Measurements from ENCODE around the gene TSPAN12.

Gene TSPAN12

GRCh38 chr7:120842121-120842621, 15.8 kb downstream of the TSPAN12 start:
- DNase-seq, result no peak

GRCh38 chr7:120841608-120842007, 16.3 kb downstream of the TSPAN12 start:
- no peak for DNase-seq

- DNase-seq, result no peak
Measured at GRCh38 chr7:120838281-120838682, 19.7 kb downstream of the TSPAN12 start.

- no peak for DNase-seq
Measured at GRCh38 chr7:120837599-120837998, 20.3 kb downstream of the TSPAN12 start.

GRCh38 chr7:120836556-120837115, 21.3 kb downstream of the TSPAN12 start:
- DNase-seq, result no peak

- DNase-seq, result no peak
Measured at GRCh38 chr7:120834726-120835125, 23.2 kb downstream of the TSPAN12 start.

GRCh38 chr7:120833546-120833945, 24.4 kb downstream of the TSPAN12 start:
- no peak for DNase-seq

GRCh38 chr7:120832803-120833202, 25.1 kb downstream of the TSPAN12 start:
- DNase-seq, result no peak

GRCh38 chr7:120831260-120831659, 26.7 kb downstream of the TSPAN12 start:
- no peak for DNase-seq

- DNase-seq, result no peak
Measured at GRCh38 chr7:120829487-120829886, 28.5 kb downstream of the TSPAN12 start.

GRCh38 chr7:120828528-120828927, 29.4 kb downstream of the TSPAN12 start:
- DNase-seq, result no peak

- DNase-seq, result no peak
Measured at GRCh38 chr7:120827371-120828118, 30.4 kb downstream of the TSPAN12 start.

GRCh38 chr7:120825576-120825975, 32.4 kb downstream of the TSPAN12 start:
- DNase-seq, result no peak

GRCh38 chr7:120825152-120825551, 32.8 kb downstream of the TSPAN12 start:
- DNase-seq, result no peak

- no peak for DNase-seq
Measured at GRCh38 chr7:120819861-120820260, 38.1 kb downstream of the TSPAN12 start.

- DNase-seq, result no peak
Measured at GRCh38 chr7:120817851-120818250, 40.1 kb downstream of the TSPAN12 start.

GRCh38 chr7:120814253-120814939, 43.5 kb downstream of the TSPAN12 start:
- DNase-seq, result no peak

- no peak for DNase-seq
Measured at GRCh38 chr7:120813546-120814252, 44.2 kb downstream of the TSPAN12 start.

- no peak for DNase-seq
Measured at GRCh38 chr7:120813089-120813488, 44.9 kb downstream of the TSPAN12 start.

GRCh38 chr7:120809260-120809659, 48.7 kb downstream of the TSPAN12 start:
- DNase-seq, result no peak

- DNase-seq, result no peak
Measured at GRCh38 chr7:120807390-120807789, 50.6 kb downstream of the TSPAN12 start.

- no peak for DNase-seq
Measured at GRCh38 chr7:120806669-120807068, 51.3 kb downstream of the TSPAN12 start.
